ENCODE data around the gene AP2A2.

DNA sequence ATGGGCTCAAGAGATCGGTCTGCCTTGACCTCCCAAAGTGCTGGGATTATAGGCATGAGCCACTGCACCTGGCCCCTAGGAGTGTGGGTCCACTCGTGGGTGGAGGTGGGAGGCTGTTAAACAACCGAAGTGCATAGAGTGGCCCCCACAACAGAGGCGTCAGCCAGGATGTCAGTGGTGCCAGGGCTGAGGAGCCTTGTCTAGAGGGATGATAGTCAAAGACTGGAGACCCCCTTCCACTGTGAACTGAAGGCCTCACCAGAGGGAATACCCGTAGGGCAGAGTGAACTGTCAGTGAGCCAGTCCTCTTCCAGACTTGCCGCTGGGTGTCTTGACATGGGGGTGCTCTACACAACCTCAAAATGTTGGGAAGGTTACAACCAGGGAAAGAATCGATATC lies 38.2 kb downstream of the AP2A2 start:
- TF ChIP-seq, protein P1, sequence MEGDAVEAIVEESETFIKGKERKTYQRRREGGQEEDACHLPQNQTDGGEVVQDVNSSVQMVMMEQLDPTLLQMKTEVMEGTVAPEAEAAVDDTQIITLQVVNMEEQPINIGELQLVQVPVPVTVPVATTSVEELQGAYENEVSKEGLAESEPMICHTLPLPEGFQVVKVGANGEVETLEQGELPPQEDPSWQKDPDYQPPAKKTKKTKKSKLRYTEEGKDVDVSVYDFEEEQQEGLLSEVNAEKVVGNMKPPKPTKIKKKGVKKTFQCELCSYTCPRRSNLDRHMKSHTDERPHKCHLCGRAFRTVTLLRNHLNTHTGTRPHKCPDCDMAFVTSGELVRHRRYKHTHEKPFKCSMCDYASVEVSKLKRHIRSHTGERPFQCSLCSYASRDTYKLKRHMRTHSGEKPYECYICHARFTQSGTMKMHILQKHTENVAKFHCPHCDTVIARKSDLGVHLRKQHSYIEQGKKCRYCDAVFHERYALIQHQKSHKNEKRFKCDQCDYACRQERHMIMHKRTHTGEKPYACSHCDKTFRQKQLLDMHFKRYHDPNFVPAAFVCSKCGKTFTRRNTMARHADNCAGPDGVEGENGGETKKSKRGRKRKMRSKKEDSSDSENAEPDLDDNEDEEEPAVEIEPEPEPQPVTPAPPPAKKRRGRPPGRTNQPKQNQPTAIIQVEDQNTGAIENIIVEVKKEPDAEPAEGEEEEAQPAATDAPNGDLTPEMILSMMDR (IDR thresholded peaks at IDR 0.05 in 8 of 11, conservative IDR thresholded peaks at IDR 0.05 in 3 of 11): no peak
- TF ChIP-seq POLR2AphosphoS5 (IDR thresholded peaks at IDR 0.05): no peak
- no peak for TF ChIP-seq POLR2A (IDR thresholded peaks at IDR 0.05)
